ENCODE results near the gene IDS.
"Not testable (repeated sequence)": the region's sequence is repeated elsewhere in the genome, so short reads cannot be mapped to it uniquely, and the experiment has no call there.

IDS gene

DNA sequence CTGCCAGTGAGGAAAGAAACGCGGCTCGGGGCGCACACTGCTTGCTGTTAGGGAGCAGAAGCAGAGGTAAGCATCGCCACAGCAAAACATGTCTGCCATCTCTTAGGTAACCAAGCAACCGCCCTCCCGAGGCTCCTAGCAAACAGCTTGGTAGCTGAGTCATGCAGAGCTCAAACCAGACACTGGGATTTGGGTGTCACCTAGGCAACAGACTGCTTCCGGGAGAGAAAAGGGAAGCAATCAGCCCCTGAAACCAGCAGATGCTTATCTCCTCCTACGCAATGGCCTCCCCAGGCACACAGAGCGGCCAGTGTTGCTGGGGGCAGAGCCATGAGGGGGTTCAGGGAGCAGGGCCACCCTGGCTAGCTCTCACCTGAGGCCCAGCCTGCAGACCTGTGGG, 1.7 kb downstream of the IDS start:
- not testable (repeated sequence) for H3K4me3 ChIP-seq (replicated peaks; ENCODE audit: insufficient read depth, low read length); H3K27me3 ChIP-seq (ENCODE audit: insufficient read depth, poor library complexity, severe bottlenecking)
- TF ChIP-seq POLR2AphosphoS5 (IDR thresholded peaks at IDR 0.05; ENCODE audit: low read depth), result 0 out of 2 replicates have a peak, but pooled peaks have one; percentile 28
- peak; percentile 42 to 82 for DNase-seq (ENCODE audit: low read depth in 1 of 2, low spot score in 1 of 2)
- peak overlapping the region; percentile 82 for H3K27ac ChIP-seq (replicated peaks)

GRCh38 chrX:149502923-149503322, 2.2 kb downstream of the IDS start:
- DNase-seq (ENCODE audit: low read depth in 1 of 2, low spot score in 1 of 2), result not testable (repeated sequence)

DNA sequence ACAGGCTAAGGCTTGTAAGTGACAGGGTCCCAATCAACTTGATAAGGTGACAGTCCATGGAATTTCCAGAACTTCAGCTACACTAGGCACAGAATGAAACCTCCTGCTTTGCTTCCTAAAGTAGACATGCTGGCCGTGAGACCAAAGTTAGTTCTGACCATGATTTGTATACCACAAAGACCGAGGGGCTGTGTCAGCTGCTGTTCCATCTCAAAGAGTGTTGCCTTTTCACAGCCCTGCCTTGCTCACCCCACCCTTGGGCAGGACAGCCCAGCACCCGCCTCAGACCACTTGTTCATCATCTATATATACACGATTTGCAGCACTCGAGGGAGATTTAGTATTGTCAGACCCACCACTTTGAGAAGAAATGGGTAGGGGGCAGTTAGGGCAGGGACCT, 5.3 kb downstream of the IDS start:
- DNase-seq (ENCODE audit: low read depth in 1 of 2, low spot score in 1 of 2), result no peak
- Histone ChIP-seq H3K4me3 (replicated peaks; ENCODE audit: insufficient read depth, low read length) (no peak overlapping the region), H3K27me3 (ENCODE audit: insufficient read depth, poor library complexity, severe bottlenecking) (no peaks in the 10 kb centered on the region), H3K27ac (replicated peaks) (no peak overlapping the region)
- TF ChIP-seq CTCF (IDR thresholded peaks at IDR 0.05; ENCODE audit: insufficient read depth, low read length) (no peak), POLR2AphosphoS5 (IDR thresholded peaks at IDR 0.05; ENCODE audit: low read depth) (no peak), SPI1 (IDR thresholded peaks at IDR 0.05; ENCODE audit: borderline replicate concordance, low read depth) (no peak), GABPA (IDR thresholded peaks at IDR 0.05; ENCODE audit: low read depth) (no peak)
- TF ChIP-seq, protein P1, sequence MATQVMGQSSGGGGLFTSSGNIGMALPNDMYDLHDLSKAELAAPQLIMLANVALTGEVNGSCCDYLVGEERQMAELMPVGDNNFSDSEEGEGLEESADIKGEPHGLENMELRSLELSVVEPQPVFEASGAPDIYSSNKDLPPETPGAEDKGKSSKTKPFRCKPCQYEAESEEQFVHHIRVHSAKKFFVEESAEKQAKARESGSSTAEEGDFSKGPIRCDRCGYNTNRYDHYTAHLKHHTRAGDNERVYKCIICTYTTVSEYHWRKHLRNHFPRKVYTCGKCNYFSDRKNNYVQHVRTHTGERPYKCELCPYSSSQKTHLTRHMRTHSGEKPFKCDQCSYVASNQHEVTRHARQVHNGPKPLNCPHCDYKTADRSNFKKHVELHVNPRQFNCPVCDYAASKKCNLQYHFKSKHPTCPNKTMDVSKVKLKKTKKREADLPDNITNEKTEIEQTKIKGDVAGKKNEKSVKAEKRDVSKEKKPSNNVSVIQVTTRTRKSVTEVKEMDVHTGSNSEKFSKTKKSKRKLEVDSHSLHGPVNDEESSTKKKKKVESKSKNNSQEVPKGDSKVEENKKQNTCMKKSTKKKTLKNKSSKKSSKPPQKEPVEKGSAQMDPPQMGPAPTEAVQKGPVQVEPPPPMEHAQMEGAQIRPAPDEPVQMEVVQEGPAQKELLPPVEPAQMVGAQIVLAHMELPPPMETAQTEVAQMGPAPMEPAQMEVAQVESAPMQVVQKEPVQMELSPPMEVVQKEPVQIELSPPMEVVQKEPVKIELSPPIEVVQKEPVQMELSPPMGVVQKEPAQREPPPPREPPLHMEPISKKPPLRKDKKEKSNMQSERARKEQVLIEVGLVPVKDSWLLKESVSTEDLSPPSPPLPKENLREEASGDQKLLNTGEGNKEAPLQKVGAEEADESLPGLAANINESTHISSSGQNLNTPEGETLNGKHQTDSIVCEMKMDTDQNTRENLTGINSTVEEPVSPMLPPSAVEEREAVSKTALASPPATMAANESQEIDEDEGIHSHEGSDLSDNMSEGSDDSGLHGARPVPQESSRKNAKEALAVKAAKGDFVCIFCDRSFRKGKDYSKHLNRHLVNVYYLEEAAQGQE (IDR thresholded peaks at IDR 0.05; ENCODE audit: insufficient replicate concordance, low read depth), result no peak

More at GRCh38 chrX:149502923-149503322, 2.2 kb downstream of the IDS start:
- peak overlapping the region; percentile 67 for H3K27ac ChIP-seq (replicated peaks)
- H3K27me3 ChIP-seq (ENCODE audit: insufficient read depth, poor library complexity, severe bottlenecking); H3K4me3 ChIP-seq (replicated peaks; ENCODE audit: insufficient read depth, low read length): not testable (repeated sequence)

- TF ChIP-seq GABPA (IDR thresholded peaks at IDR 0.05; ENCODE audit: low read depth) (no peak), POLR2AphosphoS5 (IDR thresholded peaks at IDR 0.05; ENCODE audit: low read depth) (no peak), CTCF (IDR thresholded peaks at IDR 0.05; ENCODE audit: insufficient read depth, low read length) (no peak), SPI1 (IDR thresholded peaks at IDR 0.05; ENCODE audit: borderline replicate concordance, low read depth) (no peak)
- TF ChIP-seq, protein P1 (IDR thresholded peaks at IDR 0.05; ENCODE audit: insufficient replicate concordance, low read depth), result no peak
- no peaks in the 10 kb centered on the region for H3K27me3 ChIP-seq (ENCODE audit: insufficient read depth, poor library complexity, severe bottlenecking)
- H3K27ac ChIP-seq (replicated peaks), result no peak overlapping the region
- no peak for DNase-seq (ENCODE audit: low read depth in 1 of 2, low spot score in 1 of 2)
- no peak overlapping the region for H3K4me3 ChIP-seq (replicated peaks; ENCODE audit: insufficient read depth, low read length)
These were observed 6.3 kb downstream of the IDS start for GRCh38 chrX:149498767-149499166.

GRCh38 chrX:149497626-149498025, 7.5 kb downstream of the IDS start:
- DNase-seq (ENCODE audit: low read depth in 1 of 2, low spot score in 1 of 2), result no peak

More at GRCh38 chrX:149497626-149498025, 7.5 kb downstream of the IDS start:
- Histone ChIP-seq H3K27ac (replicated peaks) (no peak overlapping the region), H3K27me3 (ENCODE audit: insufficient read depth, poor library complexity, severe bottlenecking) (no peaks in the 10 kb centered on the region), H3K4me3 (replicated peaks; ENCODE audit: insufficient read depth, low read length) (no peak overlapping the region)
- no peak for TF ChIP-seq CTCF (IDR thresholded peaks at IDR 0.05; ENCODE audit: insufficient read depth, low read length)
- TF ChIP-seq SPI1 (IDR thresholded peaks at IDR 0.05; ENCODE audit: borderline replicate concordance, low read depth), result no peak
- TF ChIP-seq POLR2AphosphoS5 (IDR thresholded peaks at IDR 0.05; ENCODE audit: low read depth), result no peak
- TF ChIP-seq, protein P1 (IDR thresholded peaks at IDR 0.05; ENCODE audit: insufficient replicate concordance, low read depth), result no peak
- TF ChIP-seq GABPA (IDR thresholded peaks at IDR 0.05; ENCODE audit: low read depth), result no peak

All from HL-60 (cell line).